OCI-LY1 (cell line): ENCODE results near the gene ARHGEF10L.

Source experiments
- H2AFZ ChIP-seq: fragments of 200-600 bp; sonication (generic), shearing (Covaris generic); 2 replicates; pipeline ENCODE4 v1.6.0; 2014; ENCODE audit warnings: antibody characterized with exemption, mild to moderate bottlenecking, low read length
- H3F3A ChIP-seq: fragments of 200-600 bp; sonication (generic), shearing (Covaris generic); 2 replicates; pipeline ENCODE4 v1.6.0; 2014; ENCODE audit warnings: mild to moderate bottlenecking, antibody characterized with exemption, low read length, moderate library complexity; ENCODE audit not compliant: insufficient read depth
- H3K27ac ChIP-seq: fragments of 200-600 bp; sonication (generic); 2 replicates; pipeline ENCODE4 v1.5.1; 2014; ENCODE audit warnings: low read length, mixed run types, mild to moderate bottlenecking, low read depth; ENCODE audit not compliant: poor library complexity, severe bottlenecking
- H3K27me3 ChIP-seq: fragments of 200-600 bp; sonication (generic); 2 replicates; pipeline ENCODE4 v1.6.0; 2014; ENCODE audit warnings: antibody characterized with exemption, mild to moderate bottlenecking, low read length, moderate library complexity; ENCODE audit not compliant: insufficient read depth
- H3K36me3 ChIP-seq: fragments of 200-600 bp; sonication (generic); 2 replicates; pipeline ENCODE4 v1.6.1; 2014; ENCODE audit warnings: mild to moderate bottlenecking, antibody characterized with exemption, low read length, moderate library complexity, mixed read lengths; ENCODE audit not compliant: insufficient read depth
- H3K4me1 ChIP-seq: fragments of 200-600 bp; sonication (generic); 2 replicates; pipeline ENCODE4 v1.5.1; 2014; ENCODE audit warnings: mild to moderate bottlenecking, low read length, moderate library complexity; ENCODE audit not compliant: insufficient read depth, severe bottlenecking
- H3K4me2 ChIP-seq: fragments of 200-600 bp; sonication (generic), shearing (Covaris generic); 2 replicates; pipeline ENCODE4 v1.6.1; 2014; ENCODE audit warnings: low read length
- H3K4me3 ChIP-seq: fragments of 200-600 bp; sonication (generic); 2 replicates; pipeline ENCODE4 v1.5.1; 2014; ENCODE audit warnings: low read length, low read depth, mild to moderate bottlenecking, mixed read lengths; ENCODE audit not compliant: poor library complexity, severe bottlenecking
- H3K79me2 ChIP-seq: fragments of 200-600 bp; shearing (Covaris generic); 2 replicates; pipeline ENCODE4 v1.6.1; 2016; ENCODE audit warnings: mixed run types, low read length, mixed read lengths; ENCODE audit not compliant: insufficient read depth
- H3K9ac ChIP-seq: fragments of 200-600 bp; sonication (generic), shearing (Covaris generic); 2 replicates; pipeline ENCODE4 v1.6.1; 2014; ENCODE audit warnings: mild to moderate bottlenecking, low read length, mixed read lengths
- H3K9me2 ChIP-seq: fragments of 200-600 bp; sonication (generic), shearing (Covaris generic); 2 replicates; pipeline ENCODE4 v1.6.1; 2014; ENCODE audit warnings: low read depth, mild to moderate bottlenecking, low read length, mixed read lengths
- H3K9me3 ChIP-seq: fragments of 200-600 bp; shearing (Covaris generic); 2 replicates; pipeline ENCODE4 v1.6.1; 2014; ENCODE audit warnings: low read length, mixed read lengths
- H4K20me1 ChIP-seq: fragments of 200-600 bp; sonication (generic), shearing (Covaris generic); 2 replicates; pipeline ENCODE4 v1.6.0; 2016; ENCODE audit warnings: mild to moderate bottlenecking, low read length; ENCODE audit not compliant: insufficient read depth
- EZH2 ChIP-seq: fragments of 200-600 bp; sonication (generic), shearing (Covaris generic); IDR thresholded peaks from 2 replicates; pipeline ENCODE4 v1.8.0; 2017; ENCODE audit warnings: borderline replicate concordance, mixed run types, mild to moderate bottlenecking, antibody characterized with exemption, low read length, moderate library complexity, mixed read lengths
- TF ChIP-seq, protein P1 (sequence below): fragments of 200-600 bp; sonication (generic), shearing (Covaris generic); IDR thresholded peaks from 2 replicates; pipeline ENCODE4 v1.5.1; 2017; ENCODE audit warnings: mild to moderate bottlenecking, antibody characterized with exemption, low read length, moderate library complexity, mixed read lengths

ARHGEF10L gene

GRCh38 chr1:17549384-17549783, 9.9 kb downstream of the ARHGEF10L start:
- no peak overlapping the region for H2AFZ ChIP-seq
- H3K4me1 ChIP-seq: no peaks in the 10 kb centered on the region
- no peaks in the 10 kb centered on the region for H3K9me2 ChIP-seq
- H3K36me3 ChIP-seq: no peaks in the 10 kb centered on the region
- no peak overlapping the region for H3K9ac ChIP-seq
- H3K79me2 ChIP-seq: no peaks in the 10 kb centered on the region
- H3F3A ChIP-seq: no peaks in the 10 kb centered on the region
- TF ChIP-seq, protein P1, sequence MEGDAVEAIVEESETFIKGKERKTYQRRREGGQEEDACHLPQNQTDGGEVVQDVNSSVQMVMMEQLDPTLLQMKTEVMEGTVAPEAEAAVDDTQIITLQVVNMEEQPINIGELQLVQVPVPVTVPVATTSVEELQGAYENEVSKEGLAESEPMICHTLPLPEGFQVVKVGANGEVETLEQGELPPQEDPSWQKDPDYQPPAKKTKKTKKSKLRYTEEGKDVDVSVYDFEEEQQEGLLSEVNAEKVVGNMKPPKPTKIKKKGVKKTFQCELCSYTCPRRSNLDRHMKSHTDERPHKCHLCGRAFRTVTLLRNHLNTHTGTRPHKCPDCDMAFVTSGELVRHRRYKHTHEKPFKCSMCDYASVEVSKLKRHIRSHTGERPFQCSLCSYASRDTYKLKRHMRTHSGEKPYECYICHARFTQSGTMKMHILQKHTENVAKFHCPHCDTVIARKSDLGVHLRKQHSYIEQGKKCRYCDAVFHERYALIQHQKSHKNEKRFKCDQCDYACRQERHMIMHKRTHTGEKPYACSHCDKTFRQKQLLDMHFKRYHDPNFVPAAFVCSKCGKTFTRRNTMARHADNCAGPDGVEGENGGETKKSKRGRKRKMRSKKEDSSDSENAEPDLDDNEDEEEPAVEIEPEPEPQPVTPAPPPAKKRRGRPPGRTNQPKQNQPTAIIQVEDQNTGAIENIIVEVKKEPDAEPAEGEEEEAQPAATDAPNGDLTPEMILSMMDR: no peak
- no peak for TF ChIP-seq EZH2
- no peak overlapping the region for H3K4me3 ChIP-seq
- no peak overlapping the region for H3K4me2 ChIP-seq
- H4K20me1 ChIP-seq: no peaks in the 10 kb centered on the region
- no peaks in the 10 kb centered on the region for H3K9me3 ChIP-seq
- H3K27me3 ChIP-seq: no peaks in the 10 kb centered on the region
- H3K27ac ChIP-seq: no peak overlapping the region

GRCh38 chr1:17550729-17551584, 11.5 kb downstream of the ARHGEF10L start:
- Histone ChIP-seq H3K4me1 (no peaks in the 10 kb centered on the region), H3K27me3 (no peaks in the 10 kb centered on the region), H3K4me2 (no peak overlapping the region), H3K27ac (no peak overlapping the region), H3K9me2 (no peaks in the 10 kb centered on the region), H4K20me1 (no peaks in the 10 kb centered on the region), H3F3A (no peaks in the 10 kb centered on the region), H3K9ac (no peak overlapping the region), H2AFZ (no peak overlapping the region), H3K79me2 (no peaks in the 10 kb centered on the region), H3K4me3 (no peak overlapping the region), H3K9me3 (no peaks in the 10 kb centered on the region), H3K36me3 (no peaks in the 10 kb centered on the region)
- no peak for TF ChIP-seq EZH2
- TF ChIP-seq, protein P1: no peak

GRCh38 chr1:17551755-17552234, 12.3 kb downstream of the ARHGEF10L start:
- H3K4me3 ChIP-seq: no peak overlapping the region
- no peaks in the 10 kb centered on the region for H3K79me2 ChIP-seq
- no peaks in the 10 kb centered on the region for H3K9me2 ChIP-seq
- no peaks in the 10 kb centered on the region for H3K4me1 ChIP-seq
- no peaks in the 10 kb centered on the region for H4K20me1 ChIP-seq
- H2AFZ ChIP-seq: no peak overlapping the region
- no peaks in the 10 kb centered on the region for H3K27me3 ChIP-seq
- no peaks in the 10 kb centered on the region for H3F3A ChIP-seq
- no peak for TF ChIP-seq EZH2
- TF ChIP-seq, protein P1: no peak
- H3K27ac ChIP-seq: no peak overlapping the region
- H3K4me2 ChIP-seq: no peak overlapping the region
- H3K9ac ChIP-seq: no peak overlapping the region
- H3K9me3 ChIP-seq: no peaks in the 10 kb centered on the region
- no peaks in the 10 kb centered on the region for H3K36me3 ChIP-seq
